NCI-H510A treated with DMSO at 0.1 percent for 48 hours (cell line): ENCODE data around the gene RAD51D.
"Not testable (repeated sequence)": the region's sequence is repeated elsewhere in the genome, so short reads cannot be mapped to it uniquely, and the experiment has no call there.

Experiments
- DNase-seq: peaks from one replicate; lab custom pipeline; 2025; lab: John Stamatoyannopoulos, UW

The RAD51D gene

DNA sequence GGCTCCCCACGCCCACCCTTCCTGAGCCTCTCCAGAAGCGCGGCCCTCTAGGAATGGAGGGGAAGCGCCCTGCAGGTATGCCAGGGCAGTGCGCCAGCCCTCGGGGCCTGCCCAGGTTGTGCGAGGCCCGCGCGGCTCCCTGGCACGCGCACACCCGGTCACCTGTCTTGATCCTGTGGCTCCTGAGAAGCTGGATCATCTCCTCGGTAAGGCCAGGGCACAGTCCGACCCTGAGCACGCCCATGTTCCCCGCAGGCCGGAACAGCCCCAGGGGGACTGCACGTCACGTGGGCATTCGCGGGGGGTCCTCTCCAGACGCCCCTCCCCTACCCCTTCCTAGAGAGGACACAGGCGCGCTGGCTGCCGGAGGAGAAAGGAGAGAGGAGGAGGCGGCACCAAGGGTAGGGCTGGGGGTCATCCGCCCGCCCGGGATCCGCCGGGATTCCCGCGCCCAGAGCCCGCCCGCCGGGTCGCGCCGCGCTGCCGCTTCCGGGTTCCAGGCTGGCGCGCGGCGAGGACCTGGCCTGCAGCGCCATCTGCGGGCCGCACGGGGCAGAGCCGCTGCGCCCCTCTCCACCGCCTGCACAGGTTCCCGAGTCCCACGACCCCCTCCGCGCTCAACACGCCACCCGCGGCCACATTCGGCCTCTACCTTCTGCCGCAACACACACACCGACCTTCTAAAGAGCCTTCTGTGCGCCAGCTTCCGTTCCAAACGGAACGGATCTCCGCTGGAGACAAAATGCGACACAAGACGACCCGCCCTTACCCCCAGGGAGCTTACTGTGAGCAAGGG is at the start of gene RAD51D:
Gene RAD51D, minus strand, starts transcription at position 491 of the 796 bp plus-strand sequence. Its CDS starts 247 bp downstream, at position 244.
- peak; percentile 67 for DNase-seq

- no peak for DNase-seq
These were observed 48.0 kb upstream of the RAD51D start for GRCh38 chr17:35167666-35168065.

- no peak for DNase-seq
These were observed 47.4 kb upstream of the RAD51D start for GRCh38 chr17:35167046-35167445.

DNA sequence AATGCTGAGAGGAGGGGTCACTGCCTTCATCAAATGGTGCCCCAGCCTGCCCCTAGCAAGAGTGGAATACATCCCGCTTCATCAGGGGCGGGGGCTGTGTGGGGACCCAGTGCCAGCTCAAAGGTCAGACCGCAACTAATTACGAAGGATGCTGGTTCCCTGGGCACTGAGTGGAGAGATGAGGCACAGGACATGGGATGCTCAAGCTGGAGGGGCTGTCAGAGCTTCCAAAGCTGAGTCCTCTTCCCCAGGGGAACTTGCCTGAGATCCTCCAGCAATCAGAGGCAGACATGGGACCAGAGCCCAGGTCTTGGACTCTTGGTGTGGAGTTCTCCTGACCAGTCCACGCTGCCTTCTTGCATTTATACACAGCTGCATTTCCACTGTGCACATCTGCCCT is 46.9 kb upstream of the RAD51D start:
- DNase-seq = no peak

- no peak for DNase-seq
These were observed 45.1 kb upstream of the RAD51D start for GRCh38 chr17:35164716-35165115.

- DNase-seq = no peak
These were observed 44.2 kb upstream of the RAD51D start for GRCh38 chr17:35163886-35164285.

GRCh38 chr17:35162755-35163154 is 43.1 kb upstream of the RAD51D start:
- no peak for DNase-seq

DNA sequence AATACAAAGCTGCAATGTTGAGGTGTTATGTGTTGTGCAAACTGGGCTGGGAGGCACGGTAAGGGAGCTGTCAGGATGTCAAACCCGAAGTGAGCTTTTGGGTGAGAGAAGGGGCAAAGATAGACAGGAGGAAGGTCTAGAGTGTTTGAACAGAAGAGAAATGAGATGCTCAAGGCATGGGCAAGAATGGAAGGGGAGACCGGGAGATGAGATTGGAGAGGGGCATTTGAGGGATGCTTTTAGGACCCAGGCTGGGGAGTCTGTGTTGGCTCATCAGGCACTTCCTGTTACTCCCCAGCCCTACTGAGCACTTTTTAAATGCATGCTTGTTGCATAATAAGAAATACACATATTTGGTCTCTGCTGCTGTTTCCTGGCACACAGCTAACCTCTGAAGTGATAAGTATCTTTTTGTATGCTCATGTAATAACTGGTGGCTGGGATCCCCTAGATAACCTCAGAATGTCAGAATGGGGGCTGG is 41.7 kb upstream of the RAD51D start:
- DNase-seq = no peak

DNA sequence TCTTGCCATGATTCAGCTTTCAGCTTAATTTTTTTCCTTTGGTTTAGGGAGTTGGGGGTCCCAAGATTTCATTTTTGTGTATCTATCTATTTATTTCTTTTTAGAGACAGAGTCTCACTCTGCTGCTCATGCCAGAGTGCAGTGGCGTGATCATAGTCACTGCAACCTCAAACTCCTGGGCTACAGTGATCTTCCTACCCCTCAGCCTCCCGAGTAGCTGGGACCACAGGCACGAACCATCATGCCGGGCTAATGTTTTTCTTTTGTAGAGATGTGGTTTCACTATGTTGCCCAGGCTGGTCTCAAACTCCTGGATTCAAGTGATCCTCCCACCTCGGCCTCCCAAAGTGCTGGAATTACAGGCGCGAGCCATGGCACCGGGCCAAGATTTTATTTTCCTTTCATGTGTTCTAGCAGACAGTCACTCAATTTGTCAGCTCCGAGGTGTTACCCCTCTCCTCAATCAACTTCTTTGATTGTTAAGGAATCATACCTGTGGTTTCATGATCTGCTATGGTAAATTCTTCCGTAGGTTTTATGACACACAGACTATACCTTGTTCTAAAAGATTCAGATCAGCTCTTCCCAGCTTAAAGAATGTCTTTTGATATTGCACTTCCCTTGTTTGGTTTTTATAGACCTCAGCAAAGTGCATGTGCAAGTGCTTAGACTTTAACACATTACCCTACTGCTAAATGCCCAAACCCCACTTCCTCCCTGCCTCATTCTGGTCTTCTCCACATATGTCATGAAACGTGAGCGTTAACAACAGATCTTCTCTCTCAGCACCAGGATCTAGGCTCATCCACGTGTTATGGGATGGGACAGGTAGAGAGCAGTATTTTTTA is 40.9 kb upstream of the RAD51D start:
- no peak for DNase-seq

- DNase-seq = no peak
These were observed 40.3 kb upstream of the RAD51D start for GRCh38 chr17:35159940-35160339.

DNA sequence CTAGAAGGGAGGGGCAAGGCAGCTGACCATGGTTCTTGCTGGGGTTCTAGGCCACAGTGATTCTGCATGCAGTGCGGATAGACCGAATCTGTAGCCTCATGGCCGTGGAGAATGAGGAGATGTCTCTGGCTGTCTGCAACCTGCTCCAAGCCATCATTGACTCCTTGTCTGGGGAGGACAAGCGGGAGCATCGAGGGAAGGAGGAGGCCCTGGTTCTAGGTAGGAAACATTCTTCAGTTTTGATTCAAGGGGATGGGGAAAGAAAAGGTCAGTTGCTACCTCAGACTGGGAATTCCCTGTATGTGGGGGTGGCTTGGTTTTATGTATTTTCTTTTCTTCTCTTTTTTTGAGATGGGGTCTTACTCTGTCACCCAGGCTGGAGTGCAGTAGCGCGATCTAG is 35.6 kb upstream of the RAD51D start:
- DNase-seq = no peak

- DNase-seq = no peak
These were observed 34.8 kb upstream of the RAD51D start for GRCh38 chr17:35154196-35155165.

DNA sequence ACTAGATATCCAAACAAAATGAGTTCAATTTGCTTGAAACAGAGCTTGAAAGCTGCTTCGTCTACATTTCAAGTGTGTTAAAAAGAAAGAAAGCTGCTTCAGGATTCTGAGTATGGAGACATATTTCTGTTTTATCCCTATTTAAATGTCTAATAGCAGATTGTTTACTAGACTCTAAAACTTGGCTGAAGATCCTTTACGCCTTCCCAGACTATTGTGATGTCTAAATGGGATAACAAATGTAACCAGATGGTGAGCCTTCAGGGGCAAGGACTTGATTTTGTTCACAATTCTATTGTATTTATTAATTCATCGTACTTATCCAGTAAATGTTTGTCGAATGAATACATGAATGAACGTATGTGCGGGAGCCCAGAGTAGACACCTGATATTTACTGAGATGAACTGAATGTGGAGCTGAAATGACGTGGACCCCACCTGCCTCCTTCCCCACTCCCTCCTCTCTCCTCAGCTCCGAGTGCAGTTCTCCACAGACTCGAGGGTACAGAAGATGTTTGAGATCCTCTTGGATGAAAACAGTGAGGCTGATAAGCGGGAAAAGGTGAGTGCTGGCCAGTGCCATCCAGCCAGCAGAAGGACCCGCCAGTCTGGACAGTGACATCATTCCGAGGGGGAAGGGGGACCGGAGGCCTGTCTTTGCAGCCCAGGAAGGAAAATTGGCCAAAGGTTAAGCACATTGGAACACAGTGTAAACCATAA is 32.9 kb upstream of the RAD51D start:
- no peak for DNase-seq

DNA sequence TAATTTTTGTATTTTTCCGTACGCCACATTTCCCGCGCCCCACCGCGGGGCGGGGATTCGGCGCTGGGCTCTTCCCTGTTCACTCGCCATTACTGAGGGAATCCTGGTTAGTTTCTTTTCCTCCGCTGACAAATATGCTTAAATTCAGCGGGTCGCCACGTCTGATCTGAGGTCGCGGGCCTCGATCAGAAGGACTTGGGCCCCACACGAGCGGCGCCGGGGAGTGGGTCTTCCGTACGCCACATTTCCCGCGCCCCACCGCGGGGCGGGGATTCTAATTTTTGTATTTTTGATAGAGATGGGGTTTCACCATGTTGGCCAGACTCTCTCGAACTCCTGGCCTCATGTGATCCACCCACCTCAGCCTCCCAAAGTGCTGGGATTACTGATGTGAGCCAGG is 31.4 kb upstream of the RAD51D start:
- DNase-seq = not testable (repeated sequence)

GRCh38 chr17:35149941-35150340 is 30.3 kb upstream of the RAD51D start:
- DNase-seq = no peak

GRCh38 chr17:35148144-35148543 is 28.5 kb upstream of the RAD51D start:
- no peak for DNase-seq

DNA sequence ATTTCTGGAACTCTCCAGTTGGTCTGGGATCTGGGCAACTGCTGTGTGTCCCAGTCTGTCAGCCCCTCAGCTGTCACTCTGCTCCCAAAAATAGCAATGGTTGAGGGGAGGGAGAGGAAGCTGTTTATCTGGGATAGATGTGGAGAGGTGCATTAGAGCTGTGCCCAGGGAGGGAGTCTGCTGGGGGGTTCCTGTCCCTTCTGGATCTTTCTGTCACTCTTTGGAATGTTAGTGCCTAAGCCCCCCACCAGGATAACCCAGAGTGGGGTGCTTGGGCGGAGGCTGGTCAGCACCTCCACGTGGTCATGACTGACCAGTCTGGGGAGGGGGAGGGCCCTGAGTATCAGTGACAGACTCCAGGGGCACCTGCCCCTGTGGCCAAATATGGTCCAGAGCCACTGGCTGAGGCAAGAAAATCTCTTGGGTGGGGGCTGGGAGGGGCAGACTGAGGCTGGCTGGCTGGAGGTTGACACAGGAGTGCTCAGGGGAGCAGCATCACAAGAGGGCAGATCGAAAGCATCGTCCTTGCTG is 27.8 kb upstream of the RAD51D start, which contains the start of gene UNC45B:
Gene UNC45B, plus strand, starts transcription at position 443 of the 531 bp plus-strand sequence. CDS start 447 bp downstream, outside the sequence.
- no peak for DNase-seq

DNA sequence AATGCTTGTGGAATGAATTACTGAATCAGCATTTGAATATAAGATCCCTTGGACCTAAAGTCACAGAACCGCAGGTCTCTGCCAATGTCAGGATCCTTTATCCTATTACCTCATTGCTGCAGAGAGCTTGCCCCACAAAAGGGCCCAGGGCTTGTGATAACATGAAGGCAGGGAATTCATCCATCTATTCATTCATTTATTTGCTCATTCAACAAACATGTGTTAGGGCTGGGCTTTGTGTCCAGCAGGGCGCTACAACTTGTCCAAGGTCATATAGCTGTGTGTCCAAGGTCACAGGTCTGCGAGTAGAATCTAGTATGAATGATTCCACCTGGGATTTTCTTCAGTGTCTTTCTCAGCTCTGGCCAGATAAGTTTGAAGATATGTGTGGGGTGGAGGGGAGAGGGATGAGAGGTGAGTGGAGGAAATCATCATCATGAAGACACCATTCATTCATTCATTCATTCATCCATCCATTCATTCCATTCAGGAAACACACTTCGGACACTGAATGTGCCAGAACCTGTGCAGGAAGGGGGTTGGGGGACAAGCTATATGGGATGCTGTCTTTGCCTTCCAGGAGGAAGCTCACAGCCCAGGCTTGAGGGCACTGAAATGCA is 26.7 kb upstream of the RAD51D start:
- no peak for DNase-seq

DNA sequence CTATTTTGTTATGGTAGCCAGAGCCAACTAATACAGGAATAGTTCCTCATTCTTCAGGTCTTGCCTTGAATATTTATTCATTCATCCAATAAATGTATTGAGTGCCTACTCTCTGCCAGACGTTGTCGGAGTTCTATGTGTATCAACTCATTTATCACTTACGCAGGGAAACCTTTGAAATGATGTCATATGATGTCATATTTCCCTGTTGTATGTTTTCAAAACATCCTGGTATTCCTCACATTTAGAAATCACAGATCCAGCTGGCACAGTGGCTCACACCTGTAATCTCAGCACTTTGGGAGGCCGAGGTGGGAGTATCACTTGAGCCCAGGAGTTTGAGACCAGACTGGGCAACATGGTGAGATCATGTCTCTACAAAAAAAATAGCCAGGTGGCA is 25.2 kb upstream of the RAD51D start:
- DNase-seq = no peak

DNA sequence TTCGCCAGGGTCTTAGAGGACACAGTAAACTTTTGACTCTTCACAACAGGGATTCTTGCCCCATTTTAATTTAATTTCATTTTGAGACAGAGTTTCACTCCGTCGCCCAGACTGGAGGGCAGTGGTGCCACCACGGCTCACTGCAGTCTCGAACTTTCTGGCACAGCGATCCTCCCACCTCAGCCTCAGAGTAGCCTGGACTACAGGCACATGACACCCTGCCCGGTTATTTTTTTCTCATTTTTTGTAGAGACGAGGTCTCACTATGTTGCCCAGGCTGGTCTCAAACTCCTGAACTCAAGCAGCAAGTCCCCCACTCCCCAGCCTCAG is 22.8 kb upstream of the RAD51D start:
- DNase-seq = no peak
